GM19035 (cell line): ENCODE measurements around the gene EIF3K.
"Not testable (repeated sequence)": the region's sequence is repeated elsewhere in the genome, so short reads cannot be mapped to it uniquely, and the experiment has no call there.

Experiments used
- ATAC-seq: cut with Tn5 transposase; IDR thresholded peaks from one replicate; pipeline ENCODE4 v1.9.1; 2021; ENCODE audit not compliant: unreplicated experiment

Gene EIF3K

GRCh38 chr19:38617764-38618589 is 1.0 kb upstream of the EIF3K start, which contains the start of gene MAP4K1:
Gene MAP4K1 (minus strand): TSS chr19:38617953. CDS start chr19:38617895, 58 bp downstream.
- ATAC-seq, result peak; percentile 54

GRCh38 chr19:38619361-38620174 is 580 bp downstream of the EIF3K start:
- ATAC-seq, result no peak

- no peak for ATAC-seq
Observed at GRCh38 chr19:38624822-38625221, 5.8 kb downstream of the EIF3K start.

- ATAC-seq, result no peak
Observed at GRCh38 chr19:38626401-38626800, 7.4 kb downstream of the EIF3K start.

- ATAC-seq, result no peak
Observed at GRCh38 chr19:38629568-38629967, 10.6 kb downstream of the EIF3K start.

GRCh38 chr19:38631301-38631700 is 12.3 kb downstream of the EIF3K start:
- not testable (repeated sequence) for ATAC-seq

- ATAC-seq, result not testable (repeated sequence)
Observed at GRCh38 chr19:38631811-38632475, 13.0 kb downstream of the EIF3K start.

GRCh38 chr19:38632476-38633213 is 13.7 kb downstream of the EIF3K start:
- no peak for ATAC-seq

GRCh38 chr19:38634757-38635482 is 15.9 kb downstream of the EIF3K start:
- no peak for ATAC-seq

GRCh38 chr19:38635483-38636399 is 16.8 kb downstream of the EIF3K start:
- no peak for ATAC-seq

GRCh38 chr19:38638461-38638860 is 19.5 kb downstream of the EIF3K start:
- no peak for ATAC-seq

- ATAC-seq, result no peak
Observed at GRCh38 chr19:38639679-38640078, 20.7 kb downstream of the EIF3K start.

- ATAC-seq, result no peak
Observed at GRCh38 chr19:38640368-38640767, 21.4 kb downstream of the EIF3K start.

- ATAC-seq, result no peak
Observed at GRCh38 chr19:38642176-38642575, 23.2 kb downstream of the EIF3K start.

- no peak for ATAC-seq
Observed at GRCh38 chr19:38644719-38645118, 25.7 kb downstream of the EIF3K start.

GRCh38 chr19:38647368-38647965 is 28.5 kb downstream of the EIF3K start, which contains the start of gene ACTN4:
Gene ACTN4 (plus strand): TSS chr19:38647649. CDS start chr19:38647746, 97 bp downstream.
- peak; percentile 90 for ATAC-seq

GRCh38 chr19:38647966-38648768 is 29.2 kb downstream of the EIF3K start:
- no peak for ATAC-seq
